Subcutaneous abdominal adipose tissue (tissue), 5 donors: ENCODE data around the gene IL6.
"Not testable (repeated sequence)": the region's sequence is repeated elsewhere in the genome, so short reads cannot be mapped to it uniquely, and the experiment has no call there.

ENCODE experiments used
- H3K27ac ChIP-seq: one replicate; pipeline ENCODE4 v1.7.0; 2013; ENCODE audit warnings: low read depth, mild to moderate bottlenecking, inconsistent platforms, low read length, moderate library complexity
- H3K27me3 ChIP-seq, 5 donors: one replicate each; pipeline ENCODE4 v1.7.0; 2013; ENCODE audit warnings: low read length in 5 of 5, inconsistent platforms in 1 of 5; ENCODE audit not compliant: control insufficient read depth in 5 of 5, insufficient read depth in 4 of 5
- H3K36me3 ChIP-seq, 5 donors: one replicate each; pipeline ENCODE4 v1.7.0; 2013; ENCODE audit warnings: low read length in 5 of 5; ENCODE audit not compliant: control insufficient read depth in 5 of 5, insufficient read depth in 5 of 5
- H3K4me1 ChIP-seq, 5 donors: one replicate each; pipeline ENCODE4 v1.7.0; 2013; ENCODE audit warnings: low read length in 5 of 5, mild to moderate bottlenecking in 3 of 5, moderate library complexity in 1 of 5; ENCODE audit not compliant: control insufficient read depth in 5 of 5, insufficient read depth in 5 of 5
- H3K4me3 ChIP-seq, 5 donors: one replicate each; pipeline ENCODE4 v1.7.0; 2013; ENCODE audit warnings: low read length in 5 of 5, low read depth in 1 of 5
- H3K9ac ChIP-seq, 5 donors: one replicate each; pipeline ENCODE4 v1.7.0; 2013; ENCODE audit warnings: low read length in 5 of 5, mild to moderate bottlenecking in 4 of 5, moderate library complexity in 3 of 5
- H3K9me3 ChIP-seq, 5 donors: one replicate each; pipeline ENCODE4 v1.7.0; 2013; ENCODE audit warnings: low read length in 5 of 5; ENCODE audit not compliant: control insufficient read depth in 5 of 5
- donor health status: healthy.
- donor health status: healthy.
- donor health status: healthy.
- donor health status: healthy.
- donor health status: healthy.

IL6 gene

GRCh38 chr7:22694597-22695207, 32.3 kb upstream of the IL6 start:
- peaks cover 0 to 11% (median 3%) of the 10 kb centered on the region in 5 donors for H3K4me1 ChIP-seq
- H3K4me3 ChIP-seq = no peak overlapping the region
- no peaks in the 10 kb centered on the region for H3K27me3 ChIP-seq
- no peaks in the 10 kb centered on the region for H3K36me3 ChIP-seq
- H3K9ac ChIP-seq = no peak overlapping the region
- H3K27ac ChIP-seq = no peak overlapping the region
- no peaks in the 10 kb centered on the region for H3K9me3 ChIP-seq

- Histone ChIP-seq H3K4me3 (no peak overlapping the region), H3K9me3 (no peaks in the 10 kb centered on the region), H3K27me3 (no peaks in the 10 kb centered on the region), H3K9ac (no peak overlapping the region), H3K36me3 (no peaks in the 10 kb centered on the region), H3K27ac (no peak overlapping the region), H3K4me1 (peaks cover 0 to 15% (median 3%) of the 10 kb centered on the region in 5 donors)
These were observed 31.4 kb upstream of the IL6 start for GRCh38 chr7:22695476-22696132.

- Histone ChIP-seq H3K9me3 (no peaks in the 10 kb centered on the region), H3K27ac (no peak overlapping the region), H3K4me1 (peaks cover 0 to 18% (median 3%) of the 10 kb centered on the region in 5 donors), H3K27me3 (no peaks in the 10 kb centered on the region), H3K4me3 (no peak overlapping the region), H3K9ac (no peak overlapping the region), H3K36me3 (no peaks in the 10 kb centered on the region)
These were observed 30.3 kb upstream of the IL6 start for GRCh38 chr7:22696541-22697228.

GRCh38 chr7:22697322-22697859, 29.6 kb upstream of the IL6 start:
- H3K36me3 ChIP-seq = no peaks in the 10 kb centered on the region
- no peak overlapping the region for H3K27ac ChIP-seq
- no peak overlapping the region for H3K4me3 ChIP-seq
- peaks cover 0 to 18% (median 3%) of the 10 kb centered on the region in 5 donors for H3K4me1 ChIP-seq
- H3K27me3 ChIP-seq = no peaks in the 10 kb centered on the region
- H3K9me3 ChIP-seq = no peaks in the 10 kb centered on the region
- no peak overlapping the region for H3K9ac ChIP-seq

GRCh38 chr7:22697876-22698606, 29.0 kb upstream of the IL6 start:
- Histone ChIP-seq H3K4me1 (peaks cover 0 to 18% (median 3%) of the 10 kb centered on the region in 5 donors), H3K9me3 (no peaks in the 10 kb centered on the region), H3K27me3 (no peaks in the 10 kb centered on the region), H3K27ac (no peak overlapping the region), H3K36me3 (no peaks in the 10 kb centered on the region), H3K9ac (no peak overlapping the region), H3K4me3 (no peak overlapping the region)

- Histone ChIP-seq H3K27me3 (no peaks in the 10 kb centered on the region), H3K9me3 (no peaks in the 10 kb centered on the region), H3K4me3 (no peak overlapping the region), H3K9ac (no peak overlapping the region), H3K4me1 (peaks cover 0 to 18% (median 3%) of the 10 kb centered on the region in 5 donors), H3K36me3 (no peaks in the 10 kb centered on the region), H3K27ac (no peak overlapping the region)
These were observed 28.2 kb upstream of the IL6 start for GRCh38 chr7:22698767-22699166.

- H3K9me3 ChIP-seq = no peaks in the 10 kb centered on the region
- H3K36me3 ChIP-seq = no peaks in the 10 kb centered on the region
- no peak overlapping the region for H3K27ac ChIP-seq
- H3K9ac ChIP-seq = no peak overlapping the region
- no peak overlapping the region for H3K4me3 ChIP-seq
- no peaks in the 10 kb centered on the region for H3K27me3 ChIP-seq
- H3K4me1 ChIP-seq = peaks cover 0 to 18% (median 3%) of the 10 kb centered on the region in 5 donors
These were observed 26.4 kb upstream of the IL6 start for GRCh38 chr7:22700559-22701002.

GRCh38 chr7:22702516-22702915, 24.5 kb upstream of the IL6 start:
- H3K27ac ChIP-seq = no peak overlapping the region
- H3K27me3 ChIP-seq = no peaks in the 10 kb centered on the region
- no peak overlapping the region for H3K9ac ChIP-seq
- no peaks in the 10 kb centered on the region for H3K36me3 ChIP-seq
- H3K9me3 ChIP-seq = no peaks in the 10 kb centered on the region
- H3K4me3 ChIP-seq = no peak overlapping the region
- peaks cover 0 to 18% (median 3%) of the 10 kb centered on the region in 5 donors for H3K4me1 ChIP-seq

- H3K9ac ChIP-seq, H3K4me3 ChIP-seq, H3K9me3 ChIP-seq, H3K36me3 ChIP-seq, H3K27me3 ChIP-seq, H3K27ac ChIP-seq: not testable (repeated sequence)
- peaks cover 0 to 13% (median 0%) of the 10 kb centered on the region in 5 donors for H3K4me1 ChIP-seq
These were observed 23.7 kb upstream of the IL6 start for GRCh38 chr7:22703107-22703855.
